H1 (cell line): Measurements from ENCODE around the gene RNASE4. TPM values are rescaled to one million over a fixed set of nuclear protein-coding genes. Genes with fewer than 3 reads are reported as not detected.

ENCODE experiments used
- CTCF ChIA-PET: fragments of 300-600 bp; sonication (Branson Sonifier 250); formaldehyde crosslinking; loops from one replicate; lab custom pipeline; 2021; ENCODE audit not compliant: partially characterized antibody; lab: Charles Lee
- POLR2A ChIA-PET: fragments of 300-600 bp; sonication (Branson Sonifier 250); formaldehyde crosslinking; loops from one replicate; lab custom pipeline; 2021; ENCODE audit warnings: inconsistent platforms; ENCODE audit not compliant: partially characterized antibody; lab: Charles Lee
- DNase-seq, 2 experiments: peaks; one replicate each; pipeline versions ENCODE4 v3.0.0 to v3.0.0-alpha.2; 2010 to 2022; ENCODE audit warnings: low spot score in 2 of 2, low read depth in 1 of 2, mixed read lengths in 1 of 2
- FAIRE-seq: peaks from 2 replicates; lab custom pipeline; 2011; peaks lifted over from hg19 to GRCh38; lab: Jason Lieb, UNC
- H2AFZ ChIP-seq: 2 replicates; pipeline ENCODE4 v1.8.1; 2012; ENCODE audit warnings: low read length, inconsistent platforms
- H2AK5ac ChIP-seq: 2 replicates; pipeline ENCODE4 v1.6.1; 2013; ENCODE audit warnings: low read depth, low read length
- H2BK120ac ChIP-seq: replicated peaks from 2 replicates; pipeline ENCODE3; 2013; ENCODE audit warnings: low read depth, low read length, inconsistent platforms
- H2BK12ac ChIP-seq: 2 replicates; pipeline ENCODE4 v1.6.1; 2013; ENCODE audit warnings: low read depth, low read length
- H2BK15ac ChIP-seq: 2 replicates; pipeline ENCODE4 v1.6.1; 2013; ENCODE audit warnings: low read length
- H2BK20ac ChIP-seq: 2 replicates; pipeline ENCODE4 v1.6.1; 2013; ENCODE audit warnings: low read length
- H2BK5ac ChIP-seq: 2 replicates; pipeline ENCODE4 v1.6.1; 2013; ENCODE audit warnings: low read depth, low read length
- H3K14ac ChIP-seq: 2 replicates; pipeline ENCODE4 v1.6.1; 2013; ENCODE audit warnings: inconsistent platforms; ENCODE audit not compliant: insufficient read length
- H3K18ac ChIP-seq: 2 replicates; pipeline ENCODE4 v1.6.1; 2013; ENCODE audit warnings: low read length; ENCODE audit errors: extremely low read depth
- H3K23ac ChIP-seq: 2 replicates; pipeline ENCODE4 v1.6.1; 2013; ENCODE audit warnings: inconsistent platforms; ENCODE audit not compliant: insufficient read length
- H3K23me2 ChIP-seq: 2 replicates; pipeline ENCODE4 v1.6.1; 2013; ENCODE audit warnings: low read depth, low read length
- H3K27ac ChIP-seq: 2 replicates; pipeline ENCODE4 v1.6.1; 2011; ENCODE audit warnings: low read depth, low read length, inconsistent platforms
- H3K27me3 ChIP-seq, 4 experiments: replicated peaks in 1 of 4; 1 replicate in 1 of 4; 2 replicates in 3 of 4; pipeline versions ENCODE4 v1.6.1 to v1.8.1; 2011 to 2013; ENCODE audit warnings: low read length in 3 of 4, mild to moderate bottlenecking in 3 of 4, inconsistent platforms in 2 of 4, mixed read lengths in 2 of 4, moderate library complexity in 1 of 4; ENCODE audit not compliant: control insufficient read depth in 3 of 4, insufficient read depth in 3 of 4; ENCODE audit errors: extremely low read depth in 1 of 4
- H3K36me3 ChIP-seq, 4 experiments: 2 replicates each; pipeline versions ENCODE4 v1.6.1 to v1.8.1; 2011 to 2013; ENCODE audit warnings: mild to moderate bottlenecking in 4 of 4, low read length in 3 of 4, moderate library complexity in 2 of 4, control low read depth in 1 of 4, inconsistent platforms in 1 of 4; ENCODE audit not compliant: insufficient read depth in 4 of 4, control insufficient read depth in 2 of 4
- H3K4ac ChIP-seq: replicated peaks from 2 replicates; pipeline ENCODE3; 2013; ENCODE audit warnings: low read length, low read depth, mixed read lengths, inconsistent platforms; ENCODE audit not compliant: insufficient read length
- H3K4me1 ChIP-seq, 4 experiments: replicated peaks in 1 of 4; 1 replicate in 1 of 4; 2 replicates in 3 of 4; pipeline versions ENCODE4 v1.6.1 to v1.8.1; 2011 to 2013; ENCODE audit warnings: low read length in 3 of 4, inconsistent platforms in 2 of 4, mixed read lengths in 1 of 4; ENCODE audit not compliant: insufficient read depth in 4 of 4, control insufficient read depth in 3 of 4
- H3K4me2 ChIP-seq, 2 experiments: 2 replicates each; pipeline versions ENCODE4 v1.6.1 to v1.8.1; 2011 to 2013; ENCODE audit warnings: low read depth in 2 of 2, low read length in 2 of 2, control low read depth in 1 of 2, inconsistent platforms in 1 of 2, mild to moderate bottlenecking in 1 of 2; ENCODE audit not compliant: insufficient read depth in 1 of 2
- H3K4me3 ChIP-seq, 4 experiments: fragments of 200-600, 300-600 bp in 1 of 4; sonication (generic), shearing (Covaris generic), sonication (Bioruptor Twin) in 1 of 4; 2 replicates each; pipeline versions ENCODE4 v1.5.1 to v1.8.1; 2011 to 2016; ENCODE audit warnings: low read length in 4 of 4, low read depth in 3 of 4, control low read depth in 2 of 4, inconsistent platforms in 2 of 4, mild to moderate bottlenecking in 2 of 4, mixed read lengths in 1 of 4, moderate library complexity in 1 of 4; ENCODE audit not compliant: insufficient read depth in 2 of 4; ENCODE audit errors: extremely low read depth in 1 of 4
- H3K56ac ChIP-seq: replicated peaks from 2 replicates; pipeline ENCODE3; 2013; ENCODE audit warnings: low read depth, mild to moderate bottlenecking, mixed read lengths, low read length, inconsistent platforms; ENCODE audit not compliant: insufficient read length
- H3K79me1 ChIP-seq: 2 replicates; pipeline ENCODE4 v1.6.1; 2013; ENCODE audit warnings: low read depth, low read length, control low read depth
- H3K79me2 ChIP-seq, 2 experiments: 2 replicates each; pipeline versions ENCODE4 v1.6.1 to v1.8.1; 2012 to 2013; ENCODE audit warnings: low read length in 2 of 2, mild to moderate bottlenecking in 2 of 2, inconsistent platforms in 1 of 2; ENCODE audit not compliant: insufficient read depth in 2 of 2, control insufficient read depth in 1 of 2
- H3K9ac ChIP-seq, 4 experiments: replicated peaks in 1 of 4; 1 replicate in 1 of 4; 2 replicates in 3 of 4; pipeline versions ENCODE4 v1.6.1 to v1.8.1; 2011 to 2013; ENCODE audit warnings: low read depth in 3 of 4, low read length in 3 of 4, control low read depth in 2 of 4, mild to moderate bottlenecking in 2 of 4, moderate library complexity in 2 of 4, inconsistent platforms in 1 of 4; ENCODE audit errors: extremely low read depth in 1 of 4
- H3K9me3 ChIP-seq, 2 experiments: 2 replicates each; pipeline versions ENCODE4 v1.6.1 to v1.8.1; 2012 to 2013; ENCODE audit warnings: mild to moderate bottlenecking in 2 of 2, moderate library complexity in 2 of 2, control low read depth in 1 of 2, inconsistent platforms in 1 of 2, low read depth in 1 of 2, low read length in 1 of 2, mixed read lengths in 1 of 2; ENCODE audit not compliant: insufficient read depth in 2 of 2
- H4K20me1 ChIP-seq, 2 experiments: replicated peaks in 1 of 2; 2 replicates each; pipeline versions ENCODE3 to v1.8.1; 2011 to 2013; ENCODE audit warnings: inconsistent platforms in 2 of 2, low read length in 2 of 2, mild to moderate bottlenecking in 1 of 2; ENCODE audit not compliant: insufficient read depth in 2 of 2, control insufficient read depth in 1 of 2
- H4K5ac ChIP-seq: 2 replicates; pipeline ENCODE4 v1.6.1; 2013; ENCODE audit warnings: low read length, low read depth, mixed read lengths, inconsistent platforms; ENCODE audit not compliant: insufficient read length
- H4K8ac ChIP-seq: 2 replicates; pipeline ENCODE4 v1.8.0; 2013; ENCODE audit warnings: mild to moderate bottlenecking, moderate library complexity, low read length, inconsistent platforms; ENCODE audit not compliant: insufficient read depth; ENCODE audit errors: extremely low read depth
- H4K91ac ChIP-seq: replicated peaks from 2 replicates; pipeline ENCODE3; 2013; ENCODE audit warnings: low read length, mixed read lengths, inconsistent platforms; ENCODE audit not compliant: insufficient read length
- BACH1 ChIP-seq: IDR thresholded peaks from 2 replicates; pipeline ENCODE4 v1.6.1; 2012; ENCODE audit warnings: low read length, improper control_type of control experiment
- CBX8 ChIP-seq: fragments of 300-800, 300-1000 bp; sonication (generic); IDR thresholded peaks from 2 replicates; pipeline ENCODE4 v1.7.1; 2016; ENCODE audit warnings: low read depth, low read length, borderline replicate concordance
- EZH2 ChIP-seq: fragments of 200-600 bp; sonication (generic); IDR thresholded peaks from 2 replicates; pipeline ENCODE4 v1.7.1; 2012; ENCODE audit warnings: low read depth, mild to moderate bottlenecking, moderate library complexity, low read length, inconsistent platforms; ENCODE audit not compliant: severe bottlenecking
- GABPA ChIP-seq: IDR thresholded peaks from 2 replicates; pipeline ENCODE4 v1.6.1; 2011; ENCODE audit warnings: mild to moderate bottlenecking, low read length, moderate library complexity, borderline replicate concordance; ENCODE audit not compliant: insufficient read depth
- GTF2F1 ChIP-seq: IDR thresholded peaks from 2 replicates; pipeline ENCODE4 v1.6.1; 2012; ENCODE audit warnings: low read depth, low read length, improper control_type of control experiment, borderline replicate concordance
- HDAC2 ChIP-seq, 2 experiments: fragments of 300-600 bp in 1 of 2; sonication (generic) in 1 of 2; IDR thresholded peaks; 2 replicates each; pipeline ENCODE4 v1.6.1; 2011 to 2012; ENCODE audit warnings: low read depth in 2 of 2, low read length in 2 of 2, mild to moderate bottlenecking in 2 of 2, moderate library complexity in 2 of 2, borderline replicate concordance in 1 of 2, inconsistent platforms in 1 of 2
- MAFK ChIP-seq: IDR thresholded peaks from 2 replicates; pipeline ENCODE4 v1.6.1; 2012; ENCODE audit warnings: low read depth, mild to moderate bottlenecking, improper control_type of control experiment, low read length
- NRF1 ChIP-seq: IDR thresholded peaks from 2 replicates; pipeline ENCODE4 v1.6.1; 2011; ENCODE audit warnings: mild to moderate bottlenecking, low read depth, low read length, improper control_type of control experiment
- RAD21 ChIP-seq, 2 experiments: IDR thresholded peaks in 1 of 2; conservative IDR thresholded peaks in 1 of 2; 2 replicates each; pipeline ENCODE4 v1.6.1; 2011; ENCODE audit warnings: low read depth in 2 of 2, low read length in 2 of 2, improper control_type of control experiment in 1 of 2, inconsistent platforms in 1 of 2, mild to moderate bottlenecking in 1 of 2, moderate library complexity in 1 of 2
- RFX5 ChIP-seq: IDR thresholded peaks from 2 replicates; pipeline ENCODE4 v1.6.1; 2011; ENCODE audit warnings: low read depth, low read length, improper control_type of control experiment, borderline replicate concordance
- SP2 ChIP-seq: IDR thresholded peaks from 2 replicates; pipeline ENCODE4 v1.6.1; 2012; ENCODE audit warnings: mild to moderate bottlenecking, low read length, inconsistent platforms
- WGBS, 2 experiments: shearing (Covaris generic) in 1 of 2; methylation state at CpG; one replicate each; pipeline versions ENCODE4 v1.1.6 to v1.1.7; 2013 to 2015; ENCODE audit warnings: low lambda C conversion rate in 2 of 2, mixed read lengths in 2 of 2, inconsistent platforms in 1 of 2, low coverage in 1 of 2, missing lambda C conversion rate in 1 of 2; ENCODE audit not compliant: insufficient replicate concordance in 2 of 2, insufficient coverage in 1 of 2, insufficient read length in 1 of 2; ENCODE audit errors: extremely low coverage in 1 of 2, missing lambda C conversion rate in 1 of 2; 5-methylcytosine and 5-hydroxymethylcytosine counted together
- polyA plus RNA-seq, 7 experiments: library from polyadenylated mRNA; depleted of rRNA in 3 of 7; stranded (reverse) in 5 of 7; unstranded in 2 of 7; fragments of >200 nt in 5 of 7; fragments of 200-250 nt in 2 of 7; gene quantifications; 1 replicate in 5 of 7; 2 replicates in 1 of 7; 4 replicates in 1 of 7; pipeline versions ENCODE4 v1.2.1 to v1.2.3, GENCODE V29; 2011 to 2013; ENCODE audit warnings: missing spikeins in 2 of 7, mixed read lengths in 2 of 7
- total RNA-seq: library from RNA; stranded (reverse); fragmentation: NEBNext Ultra II Directional; extraction: Animal tissue kit (Norgen Biotek cat#: 25700); gene quantifications from 2 replicates; pipeline ENCODE4 v1.2.1, GENCODE V29; 2021

The RNASE4 gene
- total and polyA plus RNA-seq, 2 of the 8 experiments (the other 6 are each of a cell fraction or from before 2014, with no cell fraction given), result 0.61 to 3.5 TPM

GRCh38 chr14:20745571-20746358 is 61.4 kb downstream of the RNASE4 start, which contains the start of gene EDDM3A:
Gene EDDM3A, plus strand, starts transcription at chr14:20745887. Its CDS starts 1,694 bp downstream, at chr14:20747581.
- Histone ChIP-seq H3K18ac (no peak within 1 kb of the TSS), H3K36me3 (no peaks in the 10 kb centered on the region), H3K4me2 (no peak within 1 kb of the TSS), H2AFZ (0 out of 2 replicates have a peak within 1 kb of the TSS, but pooled peaks have one; percentile 16), H4K5ac (no peak within 1 kb of the TSS), H2BK120ac (no peak within 1 kb of the TSS), H4K20me1 (no peaks in the 10 kb centered on the region), H2BK12ac (0 out of 2 replicates have a peak within 1 kb of the TSS, but pooled peaks have one; percentile 32), H3K14ac (no peak within 1 kb of the TSS), H3K23me2 (no peaks in the 10 kb centered on the region), H3K4me1 (no peaks in the 10 kb centered on the region), H3K79me1 (no peaks in the 10 kb centered on the region), H3K27ac (no peak within 1 kb of the TSS), H4K91ac (no peak within 1 kb of the TSS), H3K23ac (no peak within 1 kb of the TSS), H3K79me2 (no peaks in the 10 kb centered on the region), H3K9me3 (no peaks in the 10 kb centered on the region; a peak in 1 of 4 replicates), H3K4ac (no peak within 1 kb of the TSS), H2BK5ac (no peak within 1 kb of the TSS), H3K4me3 (no peak within 1 kb of the TSS), H3K56ac (no peak within 1 kb of the TSS), H4K8ac (no peak within 1 kb of the TSS), H2BK20ac (no peak within 1 kb of the TSS), H2AK5ac (no peak within 1 kb of the TSS), H3K9ac (no peak within 1 kb of the TSS), H2BK15ac (no peak within 1 kb of the TSS), H3K27me3 (no peaks in the 10 kb centered on the region)
- POLR2A ChIA-PET, result interaction anchor here (0.6 to 1.0 kb wide), 2 partner anchors 10 to 85 kb away, joined by 3 to 4 read pairs; no protein-coding TSS in a partner anchor
- FAIRE-seq (no peak), DNase-seq (no peak)
- WGBS, 2 experiments, result 91% methylated on average over 6 of the region's 6 CpGs; no CpG with 5 or more reads in 1 of the 2 experiments
- CTCF ChIA-PET, result interaction anchor here (0.9 to 8.2 kb wide), 7 partner anchors 11 to 224 kb away, joined by 3 to 70 read pairs (median 4); no protein-coding TSS in a partner anchor
- no peak for TF ChIP-seq CBX8
- TF ChIP-seq GTF2F1, result no peak
- no peak for TF ChIP-seq RAD21 (IDR thresholded peaks at IDR 0.05 in 1 of 2, conservative IDR thresholded peaks at IDR 0.05 in 1 of 2; ENCODE audit: low read depth in 2 of 2, low read length in 2 of 2)
- TF ChIP-seq MAFK, result no peak
- no peak for TF ChIP-seq RFX5
- no peak for TF ChIP-seq SP2
- no peak for TF ChIP-seq BACH1
- no peak for TF ChIP-seq HDAC2 (IDR thresholded peaks at IDR 0.05; ENCODE audit: borderline replicate concordance in 1 of 2, low read depth in 2 of 2, low read length in 2 of 2)
- TF ChIP-seq NRF1, result no peak
- no peak for TF ChIP-seq GABPA
- no peak for TF ChIP-seq EZH2
